Glomerular visceral epithelial cell (primary cell): ENCODE measurements around the gene WWTR1.

Source experiments
- DNase-seq: peaks from one replicate; pipeline ENCODE4 v3.0.0-alpha.2; 2016; ENCODE audit errors: extremely low spot score

The WWTR1 gene

DNA sequence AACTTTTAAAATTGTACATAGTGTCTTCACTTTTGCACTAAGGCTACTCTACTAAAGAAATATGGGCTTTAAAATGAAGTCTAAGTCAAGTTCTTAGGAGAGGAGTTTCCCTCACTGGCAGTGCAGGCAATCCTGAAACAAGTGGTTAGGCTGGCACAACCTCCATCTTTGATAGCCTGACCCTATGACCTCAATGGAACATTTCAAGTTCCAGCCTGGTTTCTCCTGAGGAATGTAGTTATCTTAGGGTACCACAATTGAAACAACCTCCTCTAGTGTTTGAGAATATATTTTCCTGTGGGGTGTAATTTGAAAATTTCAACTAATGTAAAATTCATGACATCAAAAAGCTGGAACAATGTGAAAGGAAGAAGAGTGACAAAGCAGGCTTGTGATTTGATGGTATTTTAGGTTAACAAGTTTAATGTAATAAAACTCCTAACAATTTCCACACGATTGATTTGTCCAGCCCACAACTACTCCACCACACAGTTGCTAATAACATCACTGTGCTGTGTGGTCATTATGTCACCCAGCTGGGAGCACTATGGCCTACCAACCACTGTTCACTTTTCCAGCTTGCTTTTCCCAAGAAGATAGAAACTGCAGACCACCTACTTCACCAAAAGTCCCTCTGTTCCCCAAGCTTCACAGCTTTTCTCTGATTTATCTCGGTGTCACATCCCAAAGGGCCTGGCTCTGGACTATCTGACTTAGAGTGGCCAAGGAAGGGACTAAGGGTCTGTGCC, 1.8 kb downstream of the WWTR1 start:
- peak; percentile 59 for DNase-seq

DNA sequence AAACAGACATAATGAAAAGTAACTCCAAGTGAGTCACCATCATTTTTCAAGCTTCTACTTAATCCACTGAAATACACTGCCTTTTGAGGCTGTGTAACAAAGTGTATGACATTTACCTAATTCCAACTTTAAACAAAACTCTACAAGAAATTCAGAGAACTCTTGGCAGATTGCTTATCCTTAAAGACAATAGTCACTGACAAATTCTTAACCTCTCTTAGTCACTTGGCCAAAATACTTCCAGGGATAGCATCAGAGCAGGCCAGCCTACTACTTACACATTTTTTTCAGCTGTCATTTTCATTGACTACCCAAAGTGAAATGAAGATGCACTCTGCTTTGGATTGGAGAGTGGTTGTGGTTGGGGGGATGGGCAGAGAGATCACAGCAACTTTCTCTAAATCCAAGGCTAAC, 3.6 kb downstream of the WWTR1 start:
- peak; percentile 33 for DNase-seq

- DNase-seq = no peak
Observed at GRCh38 chr3:149653564-149653963, 4.3 kb downstream of the WWTR1 start.

DNA sequence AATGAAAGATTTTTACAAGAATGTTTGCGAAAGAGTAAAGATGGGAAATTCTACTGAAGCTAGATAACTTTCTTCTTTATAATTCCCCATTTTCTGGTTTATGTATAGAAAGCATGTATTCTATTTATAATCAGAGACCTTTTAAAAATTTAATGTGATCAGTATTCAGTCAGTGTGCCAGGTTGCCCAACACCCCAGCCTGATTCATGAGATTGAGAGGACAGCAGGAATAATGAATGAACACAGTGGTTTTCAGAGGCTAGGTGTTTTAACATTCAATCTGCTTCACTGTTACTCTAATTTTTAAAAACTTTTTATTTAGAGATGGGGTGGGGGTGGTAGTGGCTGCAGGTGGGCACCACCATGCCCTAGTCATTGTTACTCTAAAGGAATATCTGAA, 4.7 kb downstream of the WWTR1 start:
- DNase-seq = no peak

- DNase-seq = no peak
Observed at GRCh38 chr3:149650828-149651227, 7.0 kb downstream of the WWTR1 start.

GRCh38 chr3:149648525-149648924, 9.3 kb downstream of the WWTR1 start:
- no peak for DNase-seq

DNA sequence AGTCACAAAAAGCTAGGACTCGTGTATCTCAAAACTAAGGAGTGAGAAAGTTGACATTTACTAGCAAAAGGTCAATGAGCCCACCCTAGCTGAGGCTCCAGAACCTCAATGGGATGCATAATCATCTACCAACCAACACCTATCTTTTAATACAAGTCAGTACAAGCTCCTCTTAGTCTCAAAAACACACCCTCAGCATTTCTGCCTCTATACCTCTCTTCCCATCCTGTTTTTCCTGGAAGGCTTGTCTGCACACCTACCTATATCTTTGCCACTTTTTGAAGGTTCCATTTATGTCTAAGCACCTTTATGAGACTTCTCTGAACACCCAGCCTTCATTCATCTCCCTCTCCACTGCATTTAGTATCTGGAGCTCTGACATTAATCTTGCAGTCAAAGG, 10.0 kb downstream of the WWTR1 start:
- no peak for DNase-seq

GRCh38 chr3:149647285-149647684, 10.5 kb downstream of the WWTR1 start:
- DNase-seq = no peak

GRCh38 chr3:149646181-149646766, 11.6 kb downstream of the WWTR1 start:
- DNase-seq = no peak

DNA sequence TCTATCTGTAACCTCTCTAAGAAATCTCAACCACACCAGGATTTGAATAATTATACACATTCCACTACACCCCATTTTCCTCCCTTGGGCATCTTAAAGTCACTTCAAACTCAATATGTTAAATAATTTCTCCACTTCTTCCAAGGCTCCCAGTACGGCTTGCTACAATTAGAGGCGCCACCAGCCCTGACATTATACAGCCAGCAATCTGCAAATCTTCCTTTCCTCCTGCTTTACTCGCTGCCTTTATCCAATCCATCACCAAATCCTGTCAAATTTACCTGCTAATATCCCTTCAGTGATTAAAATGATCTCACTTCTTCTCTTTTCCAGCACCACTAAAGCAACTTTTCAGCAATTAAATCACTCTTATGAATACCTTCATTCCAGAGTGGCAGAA, 13.9 kb downstream of the WWTR1 start:
- no peak for DNase-seq

DNA sequence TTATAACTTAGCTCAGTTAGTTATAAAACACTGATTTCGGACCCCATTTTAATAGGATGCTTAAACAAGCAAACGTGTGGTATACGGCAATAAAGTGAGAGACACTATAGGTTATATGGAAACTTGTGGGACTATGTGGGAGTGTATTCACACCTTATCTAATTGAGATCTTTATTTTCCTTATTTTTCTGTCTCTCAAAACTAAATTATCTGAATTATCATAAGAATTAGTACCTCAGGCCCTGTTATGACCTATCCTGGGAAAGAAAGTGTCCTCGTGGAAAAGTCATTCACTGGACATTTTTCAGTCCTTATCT, 14.4 kb downstream of the WWTR1 start:
- DNase-seq = no peak

GRCh38 chr3:149640976-149641728, 16.7 kb downstream of the WWTR1 start:
- DNase-seq = no peak

DNA sequence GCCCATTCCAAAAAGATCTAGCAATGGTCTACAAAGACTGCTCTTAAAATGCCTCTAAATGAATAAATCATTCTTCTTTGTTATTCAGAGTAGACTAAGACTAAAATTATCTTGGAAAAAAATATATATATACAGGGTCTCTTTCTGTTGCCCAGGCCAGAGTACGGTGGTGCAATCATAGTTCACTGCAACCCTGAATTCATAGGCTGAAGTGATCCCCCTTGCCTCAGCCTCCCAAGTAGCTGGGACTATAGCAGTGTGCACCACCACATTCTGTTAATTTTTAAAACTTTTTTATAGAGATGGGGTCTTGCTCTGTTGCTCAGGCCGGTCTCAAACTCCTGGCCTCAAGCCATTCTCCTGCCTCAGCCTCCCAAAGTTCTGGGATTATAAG, 18.7 kb downstream of the WWTR1 start:
- DNase-seq = no peak

DNA sequence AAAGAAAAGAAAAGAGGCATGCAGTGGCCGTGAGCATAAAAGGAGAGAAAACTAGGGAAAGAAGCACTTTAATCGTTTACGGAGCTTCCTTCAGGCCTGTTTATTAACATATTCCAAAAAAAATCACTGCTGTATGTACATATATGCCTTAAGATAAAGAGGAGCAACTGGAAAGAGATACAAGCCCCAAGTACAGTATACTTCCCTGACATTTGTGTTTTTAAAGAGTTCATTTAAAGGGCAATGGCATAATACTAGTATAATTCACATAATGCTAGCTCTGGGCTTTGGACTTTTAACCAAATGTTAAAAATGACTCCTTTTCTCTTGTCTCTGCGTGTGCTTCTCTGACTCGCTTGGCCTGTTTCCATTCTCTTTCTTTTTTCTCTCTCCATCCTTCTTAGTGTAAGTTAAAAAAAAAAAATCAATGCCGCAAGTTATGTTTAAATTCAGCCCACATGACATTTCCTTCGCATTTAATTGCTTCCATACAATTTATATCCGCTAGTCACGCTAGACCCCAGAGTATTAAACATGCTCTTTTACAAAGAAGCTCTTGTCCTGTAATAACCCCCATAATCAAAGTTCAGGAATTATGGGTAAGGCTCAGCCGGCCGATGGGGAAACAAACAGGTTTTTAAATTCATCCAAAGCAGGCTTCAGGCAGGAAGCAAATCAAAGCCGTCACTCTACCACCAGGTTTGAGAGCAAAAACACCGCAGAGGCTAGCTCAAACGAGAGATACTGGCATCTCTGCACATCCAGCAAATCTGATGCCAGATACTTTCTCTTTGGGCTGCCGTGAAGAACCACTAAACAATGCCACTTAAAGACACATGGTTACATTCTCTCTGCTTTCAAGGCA, 19.4 kb downstream of the WWTR1 start:
- no peak for DNase-seq

- DNase-seq = no peak
Observed at GRCh38 chr3:149635396-149635795, 22.4 kb downstream of the WWTR1 start.

GRCh38 chr3:149634573-149634972, 23.3 kb downstream of the WWTR1 start:
- DNase-seq = no peak

- DNase-seq = no peak
Observed at GRCh38 chr3:149634072-149634471, 23.8 kb downstream of the WWTR1 start.

DNA sequence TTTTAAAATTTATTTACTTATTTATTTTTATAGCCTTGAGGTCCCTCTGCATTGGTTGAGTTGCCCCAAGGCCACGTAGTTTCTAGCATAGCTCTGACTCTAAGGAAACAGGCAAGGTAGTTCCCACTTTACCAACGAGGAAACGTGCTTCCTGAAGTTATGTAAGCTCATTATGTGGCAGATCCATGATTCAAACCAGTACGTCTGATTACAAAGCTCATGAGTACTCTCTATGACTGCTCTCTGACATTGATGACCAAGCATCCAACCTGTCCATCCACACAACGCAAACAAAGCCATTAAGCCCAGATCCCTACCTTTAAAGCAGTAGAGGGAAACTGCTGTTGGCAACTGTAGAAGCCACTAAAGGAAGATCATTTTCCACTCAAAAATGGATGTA, 25.6 kb downstream of the WWTR1 start:
- no peak for DNase-seq

DNA sequence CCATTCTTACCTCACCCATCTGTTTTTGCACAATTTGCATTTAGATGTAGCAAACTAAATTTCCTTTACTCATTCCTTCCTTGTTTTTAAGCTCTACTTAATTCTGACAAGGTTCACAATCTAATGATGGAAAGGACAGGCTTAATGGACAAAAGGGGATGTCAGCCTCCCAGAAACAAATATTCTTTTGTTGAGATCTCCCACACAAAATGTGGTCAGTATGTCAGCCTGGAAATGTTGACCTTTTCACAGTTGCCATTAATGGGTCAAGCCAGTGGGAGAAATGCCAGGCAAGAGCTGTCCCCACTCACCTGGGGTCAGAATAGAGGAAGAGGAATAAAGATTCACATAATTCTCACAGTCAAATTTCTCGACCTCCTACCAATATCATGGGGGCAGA, 27.0 kb downstream of the WWTR1 start:
- no peak for DNase-seq

GRCh38 chr3:149628957-149629670, 28.7 kb downstream of the WWTR1 start:
- no peak for DNase-seq

- DNase-seq = no peak
Observed at GRCh38 chr3:149626671-149627070, 31.2 kb downstream of the WWTR1 start.

DNA sequence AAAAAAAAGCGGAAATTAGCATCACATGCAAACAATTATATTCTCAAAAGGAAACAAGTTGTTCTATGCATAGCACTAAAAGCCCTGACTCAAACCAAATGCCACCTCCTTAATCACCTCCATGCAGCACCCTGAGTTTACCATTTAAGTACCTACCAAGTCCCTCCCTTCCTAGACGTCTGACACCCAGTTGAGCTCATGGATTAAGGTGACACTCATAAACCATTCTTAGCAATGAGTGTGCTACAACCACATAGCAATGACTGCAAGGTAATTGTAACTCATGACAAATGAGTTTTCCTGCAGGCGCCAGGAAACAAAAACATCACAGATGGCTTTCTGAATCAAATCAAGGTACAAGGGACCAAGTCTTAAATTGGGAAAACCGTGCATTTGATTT, 32.0 kb downstream of the WWTR1 start:
- no peak for DNase-seq
